H9 (cell line): Measurements from ENCODE around the gene BACH2. TPM values are rescaled to one million over a fixed set of nuclear protein-coding genes. Genes with fewer than 3 reads are reported as not detected.

Experiments used
- DNase-seq: peaks from one replicate; pipeline ENCODE4 v3.0.0-alpha.2; 2017
- H2AFZ ChIP-seq: one replicate; pipeline ENCODE4 v1.6.1; 2013; ENCODE audit warnings: mild to moderate bottlenecking, low read length, control low read depth, moderate library complexity
- H2AK5ac ChIP-seq: 2 replicates; pipeline ENCODE4 v1.6.1; 2013; ENCODE audit warnings: low read length, control low read depth, mixed read lengths; ENCODE audit not compliant: insufficient read length
- H2BK120ac ChIP-seq: one replicate; pipeline ENCODE4 v1.6.1; 2013; ENCODE audit warnings: low read depth, mild to moderate bottlenecking, low read length, control low read depth, inconsistent platforms; ENCODE audit not compliant: poor library complexity, severe bottlenecking
- H2BK12ac ChIP-seq: 2 replicates; pipeline ENCODE4 v1.6.1; 2013; ENCODE audit warnings: low read length, control low read depth, mixed read lengths, low read depth; ENCODE audit not compliant: insufficient read length
- H2BK15ac ChIP-seq: 2 replicates; pipeline ENCODE4 v1.6.1; 2013; ENCODE audit warnings: low read depth, low read length, control low read depth
- H2BK20ac ChIP-seq: one replicate; pipeline ENCODE4 v1.6.1; 2013; ENCODE audit warnings: low read depth, mild to moderate bottlenecking, low read length, control low read depth, inconsistent platforms; ENCODE audit not compliant: poor library complexity, severe bottlenecking
- H2BK5ac ChIP-seq: 2 replicates; pipeline ENCODE4 v1.6.1; 2013; ENCODE audit warnings: low read length, control low read depth, mixed read lengths; ENCODE audit not compliant: insufficient read length
- H3K14ac ChIP-seq: 2 replicates; pipeline ENCODE4 v1.6.1; 2013; ENCODE audit warnings: low read length, control low read depth; ENCODE audit not compliant: insufficient read depth
- H3K18ac ChIP-seq: 2 replicates; pipeline ENCODE4 v1.6.1; 2013; ENCODE audit warnings: low read depth, mild to moderate bottlenecking, mixed read lengths, low read length, control low read depth; ENCODE audit not compliant: insufficient read length
- H3K23ac ChIP-seq: 2 replicates; pipeline ENCODE4 v1.6.1; 2013; ENCODE audit warnings: low read length, control low read depth, mixed read lengths, low read depth; ENCODE audit not compliant: insufficient read length
- H3K23me2 ChIP-seq: 2 replicates; pipeline ENCODE4 v1.6.1; 2013; ENCODE audit warnings: low read depth, mild to moderate bottlenecking, mixed read lengths, low read length, control low read depth; ENCODE audit not compliant: insufficient read length, poor library complexity, severe bottlenecking
- H3K27ac ChIP-seq: 2 replicates; pipeline ENCODE4 v1.5.1; 2013; ENCODE audit warnings: low read length, control low read depth, mixed read lengths, low read depth; ENCODE audit not compliant: insufficient read length
- H3K27me3 ChIP-seq: 2 replicates; pipeline ENCODE4 v1.6.1; 2013; ENCODE audit warnings: low read length, control low read depth, inconsistent platforms; ENCODE audit not compliant: insufficient read depth
- H3K4ac ChIP-seq: 2 replicates; pipeline ENCODE4 v1.6.1; 2013; ENCODE audit warnings: low read depth, mild to moderate bottlenecking, control low read depth, inconsistent platforms, low read length, moderate library complexity
- H3K4me1 ChIP-seq: 2 replicates; pipeline ENCODE4 v1.6.1; 2013; ENCODE audit warnings: low read length, control low read depth, inconsistent platforms; ENCODE audit not compliant: insufficient read depth
- H3K4me2 ChIP-seq: 2 replicates; pipeline ENCODE4 v1.6.1; 2013; ENCODE audit warnings: low read length, control low read depth, mixed read lengths; ENCODE audit not compliant: insufficient read length, insufficient read depth
- H3K56ac ChIP-seq: 2 replicates; pipeline ENCODE4 v1.6.1; 2013; ENCODE audit warnings: low read depth, mild to moderate bottlenecking, mixed read lengths, low read length, control low read depth; ENCODE audit not compliant: insufficient read length
- H3K79me1 ChIP-seq: 2 replicates; pipeline ENCODE4 v1.6.1; 2013; ENCODE audit warnings: low read depth, mild to moderate bottlenecking, moderate library complexity, low read length, control low read depth, inconsistent platforms; ENCODE audit not compliant: insufficient read depth, poor library complexity, severe bottlenecking
- H3K79me2 ChIP-seq: 2 replicates; pipeline ENCODE4 v1.6.1; 2013; ENCODE audit warnings: low read length, control low read depth, inconsistent platforms; ENCODE audit not compliant: insufficient read depth
- H3K9ac ChIP-seq: 2 replicates; pipeline ENCODE4 v1.6.1; 2013; ENCODE audit warnings: low read length, control low read depth, mixed read lengths; ENCODE audit not compliant: insufficient read length; ENCODE audit errors: extremely low read depth
- H3K9me3 ChIP-seq: one replicate; pipeline ENCODE4 v1.6.1; 2013; ENCODE audit warnings: low read depth, low read length, inconsistent platforms; ENCODE audit not compliant: control insufficient read depth
- H3T11ph ChIP-seq: one replicate; pipeline ENCODE4 v1.6.1; 2013; ENCODE audit warnings: mild to moderate bottlenecking, low read length, control low read depth, inconsistent platforms
- H4K20me1 ChIP-seq: one replicate; pipeline ENCODE4 v1.6.1; 2013; ENCODE audit not compliant: control insufficient read depth, insufficient read length, insufficient read depth
- H4K5ac ChIP-seq: 2 replicates; pipeline ENCODE4 v1.6.1; 2013; ENCODE audit warnings: low read depth, mild to moderate bottlenecking, mixed read lengths, low read length, control low read depth; ENCODE audit not compliant: insufficient read length
- H4K8ac ChIP-seq: replicated peaks from 2 replicates; pipeline ENCODE4 v1.6.1; 2013; ENCODE audit warnings: low read length, control low read depth, mixed read lengths, low read depth; ENCODE audit not compliant: insufficient read length
- H4K91ac ChIP-seq: 2 replicates; pipeline ENCODE4 v1.6.1; 2013; ENCODE audit warnings: low read depth, mild to moderate bottlenecking, moderate library complexity, mixed read lengths, low read length, control low read depth; ENCODE audit not compliant: insufficient read length
- H3K27ac Mint-ChIP-seq, 3 experiments: 2 replicates in 2 of 3; 3 replicates in 1 of 3; pipeline ENCODE4 v1.8.0; 2020 to 2021; ENCODE audit warnings: mixed read lengths in 3 of 3, mild to moderate bottlenecking in 1 of 3, moderate library complexity in 1 of 3
- H3K27me3 Mint-ChIP-seq: 2 replicates; pipeline ENCODE4 v1.8.0; 2021; ENCODE audit warnings: low read depth, mild to moderate bottlenecking, moderate library complexity, mixed read lengths
- H3K36me3 Mint-ChIP-seq, 3 experiments: 2 replicates in 2 of 3; 3 replicates in 1 of 3; pipeline ENCODE4 v1.8.0; 2020 to 2021; ENCODE audit warnings: low read depth in 3 of 3, mixed read lengths in 3 of 3; ENCODE audit not compliant: insufficient read depth in 1 of 3
- H3K4me1 Mint-ChIP-seq, 2 experiments: 2 replicates each; pipeline ENCODE4 v1.8.0; 2020; ENCODE audit warnings: mixed read lengths in 2 of 2
- H3K4me3 Mint-ChIP-seq, 2 experiments: 2 replicates in 1 of 2; 3 replicates in 1 of 2; pipeline ENCODE4 v1.8.0; 2020 to 2021; ENCODE audit warnings: mild to moderate bottlenecking in 2 of 2, mixed read lengths in 2 of 2, moderate library complexity in 1 of 2
- H3K9me3 Mint-ChIP-seq, 2 experiments: 2 replicates in 1 of 2; 3 replicates in 1 of 2; pipeline ENCODE4 v1.8.0; 2020; ENCODE audit warnings: mild to moderate bottlenecking in 2 of 2, mixed read lengths in 2 of 2, moderate library complexity in 1 of 2
- WGBS: extraction: QIAGEN DNeasy Blood & Tissue Kit; methylation state at CpG from one replicate; pipeline ENCODE4 v1.1.7; 2013; ENCODE audit warnings: missing lambda C conversion rate, low lambda C conversion rate, mixed read lengths; ENCODE audit not compliant: insufficient read length; ENCODE audit errors: extremely low coverage; 5-methylcytosine and 5-hydroxymethylcytosine counted together
- total RNA-seq: library from RNA; stranded (reverse); gene quantifications from 2 replicates; pipeline ENCODE4 v1.2.1, GENCODE V29; 2021
- TF ChIP-seq, protein P1 (sequence below): fragments of 200-600 bp; sonication (generic); conservative IDR thresholded peaks from 3 replicates; pipeline ENCODE4 v1.8.0; 2021; ENCODE audit warnings: antibody characterized with exemption, mild to moderate bottlenecking

Gene BACH2
- total RNA-seq, 1 experiment from 2014 or later: 2.0 TPM

DNA sequence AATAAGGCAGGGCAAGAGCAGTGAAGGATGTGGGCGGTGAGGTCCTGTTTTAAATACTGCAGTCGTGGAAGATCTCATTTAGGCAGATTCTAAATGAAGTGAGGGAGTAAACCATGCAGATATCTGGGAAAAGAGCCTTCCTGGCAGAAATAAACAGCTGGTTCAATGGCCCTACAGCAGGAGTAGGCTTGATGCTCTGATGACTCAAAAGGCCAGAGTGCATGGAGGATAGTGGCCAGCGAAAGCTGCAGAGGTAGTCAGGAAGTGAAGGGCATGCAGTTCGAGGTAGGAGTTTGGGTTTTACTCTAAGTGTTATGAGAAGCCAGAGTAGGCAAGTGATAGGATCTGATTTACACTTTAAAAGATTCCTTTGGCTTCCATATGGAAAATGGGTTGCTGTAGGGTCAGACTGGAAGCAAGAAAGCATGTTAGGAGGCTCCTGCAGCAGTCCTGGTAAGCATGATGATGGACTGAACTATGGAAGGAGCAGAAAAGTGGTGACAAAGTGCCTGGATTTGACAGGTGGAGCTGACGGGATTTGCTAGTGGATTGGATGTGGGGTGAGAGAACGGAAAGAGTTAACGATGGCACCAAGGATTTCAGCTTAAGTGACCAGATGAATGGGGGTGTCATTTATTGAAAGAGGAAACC is 252.3 kb downstream of the BACH2 start:
- DNase-seq: no peak
- H4K91ac ChIP-seq: no peak overlapping the region
- Mint-ChIP-seq H3K9me3 (no peaks in the 10 kb centered on the region), H3K4me1 (no peaks in the 10 kb centered on the region), H3K4me3 (no peak overlapping the region), H3K27me3 (no peaks in the 10 kb centered on the region), H3K36me3 (no peaks in the 10 kb centered on the region), H3K27ac (no peak overlapping the region)
- H3K14ac ChIP-seq: no peak overlapping the region; the same call in 1 of the 2 replicates
- no peaks in the 10 kb centered on the region for H3K79me2 ChIP-seq
- TF ChIP-seq, protein P1, sequence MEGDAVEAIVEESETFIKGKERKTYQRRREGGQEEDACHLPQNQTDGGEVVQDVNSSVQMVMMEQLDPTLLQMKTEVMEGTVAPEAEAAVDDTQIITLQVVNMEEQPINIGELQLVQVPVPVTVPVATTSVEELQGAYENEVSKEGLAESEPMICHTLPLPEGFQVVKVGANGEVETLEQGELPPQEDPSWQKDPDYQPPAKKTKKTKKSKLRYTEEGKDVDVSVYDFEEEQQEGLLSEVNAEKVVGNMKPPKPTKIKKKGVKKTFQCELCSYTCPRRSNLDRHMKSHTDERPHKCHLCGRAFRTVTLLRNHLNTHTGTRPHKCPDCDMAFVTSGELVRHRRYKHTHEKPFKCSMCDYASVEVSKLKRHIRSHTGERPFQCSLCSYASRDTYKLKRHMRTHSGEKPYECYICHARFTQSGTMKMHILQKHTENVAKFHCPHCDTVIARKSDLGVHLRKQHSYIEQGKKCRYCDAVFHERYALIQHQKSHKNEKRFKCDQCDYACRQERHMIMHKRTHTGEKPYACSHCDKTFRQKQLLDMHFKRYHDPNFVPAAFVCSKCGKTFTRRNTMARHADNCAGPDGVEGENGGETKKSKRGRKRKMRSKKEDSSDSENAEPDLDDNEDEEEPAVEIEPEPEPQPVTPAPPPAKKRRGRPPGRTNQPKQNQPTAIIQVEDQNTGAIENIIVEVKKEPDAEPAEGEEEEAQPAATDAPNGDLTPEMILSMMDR: no peak
- H3K56ac ChIP-seq: no peak overlapping the region
- no peak overlapping the region for H2AK5ac ChIP-seq
- no peak overlapping the region for H3K23ac ChIP-seq
- H3K23me2 ChIP-seq: no peaks in the 10 kb centered on the region
- H4K5ac ChIP-seq: no peak overlapping the region
- H3K79me1 ChIP-seq: no peaks in the 10 kb centered on the region
- no peak overlapping the region for H3T11ph ChIP-seq
- no peak overlapping the region for H3K4ac ChIP-seq
- no peak overlapping the region for H2BK120ac ChIP-seq
- H2BK12ac ChIP-seq: no peak overlapping the region
- peaks cover 2% of the 10 kb centered on the region for H4K20me1 ChIP-seq
- H2BK20ac ChIP-seq: no peak overlapping the region
- WGBS: no CpG with 5 or more reads among the region's 7 CpGs
- no peaks in the 10 kb centered on the region for H3K27me3 ChIP-seq
- H3K4me1 ChIP-seq: peaks cover 5% of the 10 kb centered on the region; the same call in 1 of the 2 replicates
- no peak overlapping the region for H2BK15ac ChIP-seq
- no peak overlapping the region for H3K4me2 ChIP-seq
- H2AFZ ChIP-seq: no peak overlapping the region
- H3K9me3 ChIP-seq: no peaks in the 10 kb centered on the region
- no peak overlapping the region for H3K27ac ChIP-seq
- H3K9ac ChIP-seq: no peak overlapping the region
- no peak overlapping the region for H4K8ac ChIP-seq
- H3K18ac ChIP-seq: no peak overlapping the region
- no peak overlapping the region for H2BK5ac ChIP-seq
